DND-41 (cell line): ENCODE results near the gene BEST2.

Experiments used
- ATAC-seq: fragments of 200-7000 bp; cut with Tn5 transposase; 3 replicates; pipeline ENCODE4 v1.9.1; 2021; ENCODE audit warnings: low read depth; ENCODE audit not compliant: insufficient read depth
- DNase-seq: peaks from one replicate; pipeline ENCODE4 v3.0.0-alpha.2; 2020
- H2AFZ ChIP-seq: 2 replicates; pipeline ENCODE4 v1.6.0; 2012; ENCODE audit warnings: low read depth, low read length
- H3K27ac ChIP-seq: 2 replicates; pipeline ENCODE4 v1.5.1; 2012; ENCODE audit warnings: low read length, inconsistent platforms
- H3K27me3 ChIP-seq: fragments of 200-600 bp; sonication (generic); 2 replicates; pipeline ENCODE4 v1.6.0; 2012; ENCODE audit warnings: low read length, mild to moderate bottlenecking, inconsistent platforms; ENCODE audit not compliant: insufficient read depth, poor library complexity
- H3K36me3 ChIP-seq: 2 replicates; pipeline ENCODE4 v1.5.1; 2012; ENCODE audit warnings: low read length, inconsistent platforms; ENCODE audit not compliant: insufficient read depth
- H3K4me1 ChIP-seq: 2 replicates; pipeline ENCODE4 v1.5.1; 2012; ENCODE audit warnings: mild to moderate bottlenecking, low read length; ENCODE audit not compliant: insufficient read depth
- H3K4me2 ChIP-seq: 2 replicates; pipeline ENCODE4 v1.6.0; 2012; ENCODE audit warnings: mild to moderate bottlenecking, moderate library complexity, low read length, inconsistent platforms; ENCODE audit not compliant: insufficient read depth
- H3K4me3 ChIP-seq, 2 experiments: fragments of 200-600 bp in 1 of 2; shearing (Covaris generic) in 1 of 2; 2 replicates each; pipeline ENCODE4 v1.5.1; 2012 to 2016; ENCODE audit warnings: inconsistent platforms in 2 of 2, low read length in 2 of 2, mild to moderate bottlenecking in 2 of 2, low read depth in 1 of 2, moderate library complexity in 1 of 2
- H3K79me2 ChIP-seq: 2 replicates; pipeline ENCODE4 v1.6.0; 2012; ENCODE audit warnings: low read length, inconsistent platforms; ENCODE audit not compliant: insufficient read depth
- H3K9ac ChIP-seq: 2 replicates; pipeline ENCODE4 v1.6.0; 2012; ENCODE audit warnings: low read depth, mild to moderate bottlenecking, inconsistent platforms, low read length, moderate library complexity
- H3K9me3 ChIP-seq: 2 replicates; pipeline ENCODE4 v1.5.1; 2012; ENCODE audit warnings: low read length, moderate library complexity, mild to moderate bottlenecking, inconsistent platforms; ENCODE audit not compliant: insufficient read depth, severe bottlenecking
- H4K20me1 ChIP-seq: 2 replicates; pipeline ENCODE4 v1.6.0; 2012; ENCODE audit warnings: low read length; ENCODE audit not compliant: insufficient read depth
- EZH2 ChIP-seq: IDR thresholded peaks from 3 replicates; pipeline ENCODE4 v1.6.1; 2012; ENCODE audit warnings: borderline replicate concordance, low read depth, mild to moderate bottlenecking, moderate library complexity, low read length, inconsistent platforms; ENCODE audit not compliant: severe bottlenecking
- TF ChIP-seq, protein P1 (sequence below): IDR thresholded peaks from 2 replicates; pipeline ENCODE4 v1.5.1; 2012; ENCODE audit warnings: borderline replicate concordance, low read length, moderate library complexity, mild to moderate bottlenecking; ENCODE audit not compliant: poor library complexity, severe bottlenecking; ENCODE audit errors: extremely low read depth

Gene BEST2

DNA sequence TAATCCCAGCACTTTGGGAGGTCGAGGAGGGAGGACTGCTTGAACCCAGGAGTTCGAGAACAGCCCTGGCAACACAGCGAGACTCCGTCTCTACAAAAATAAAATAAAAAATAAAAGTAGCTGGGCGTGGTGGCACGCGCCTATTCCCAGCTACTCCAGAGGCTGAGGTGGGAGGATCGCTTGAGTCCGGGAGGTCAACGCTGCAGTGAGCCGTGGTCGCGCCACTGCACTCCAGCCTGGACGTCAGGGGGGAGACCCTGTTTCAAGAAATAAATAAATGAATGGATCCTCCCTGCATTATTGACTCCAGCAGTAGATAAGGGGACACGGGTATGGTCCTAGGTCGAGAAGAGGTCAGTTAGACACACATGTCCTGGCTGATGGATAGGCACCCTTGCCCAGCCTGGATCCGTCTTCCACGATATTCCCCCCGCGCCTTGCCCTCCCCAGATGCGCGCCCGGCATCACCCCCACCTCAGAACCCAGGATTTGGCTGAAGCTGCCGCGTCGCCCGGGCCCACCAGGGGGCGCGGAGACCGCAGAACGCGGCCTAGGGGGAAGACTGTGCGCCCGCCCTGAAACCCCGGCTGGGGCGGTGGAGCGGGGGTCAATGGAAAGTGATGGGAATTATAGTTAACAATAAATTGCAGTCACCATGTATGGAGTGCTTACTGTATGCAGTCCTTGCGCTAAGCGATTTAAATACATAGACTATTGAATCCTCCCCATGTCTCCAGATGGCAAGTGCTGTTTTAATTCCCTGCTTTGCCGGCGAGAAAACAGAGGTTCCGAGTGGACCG, 25.8 kb downstream of the BEST2 start:
- peak; percentile 62 for ATAC-seq

DNA sequence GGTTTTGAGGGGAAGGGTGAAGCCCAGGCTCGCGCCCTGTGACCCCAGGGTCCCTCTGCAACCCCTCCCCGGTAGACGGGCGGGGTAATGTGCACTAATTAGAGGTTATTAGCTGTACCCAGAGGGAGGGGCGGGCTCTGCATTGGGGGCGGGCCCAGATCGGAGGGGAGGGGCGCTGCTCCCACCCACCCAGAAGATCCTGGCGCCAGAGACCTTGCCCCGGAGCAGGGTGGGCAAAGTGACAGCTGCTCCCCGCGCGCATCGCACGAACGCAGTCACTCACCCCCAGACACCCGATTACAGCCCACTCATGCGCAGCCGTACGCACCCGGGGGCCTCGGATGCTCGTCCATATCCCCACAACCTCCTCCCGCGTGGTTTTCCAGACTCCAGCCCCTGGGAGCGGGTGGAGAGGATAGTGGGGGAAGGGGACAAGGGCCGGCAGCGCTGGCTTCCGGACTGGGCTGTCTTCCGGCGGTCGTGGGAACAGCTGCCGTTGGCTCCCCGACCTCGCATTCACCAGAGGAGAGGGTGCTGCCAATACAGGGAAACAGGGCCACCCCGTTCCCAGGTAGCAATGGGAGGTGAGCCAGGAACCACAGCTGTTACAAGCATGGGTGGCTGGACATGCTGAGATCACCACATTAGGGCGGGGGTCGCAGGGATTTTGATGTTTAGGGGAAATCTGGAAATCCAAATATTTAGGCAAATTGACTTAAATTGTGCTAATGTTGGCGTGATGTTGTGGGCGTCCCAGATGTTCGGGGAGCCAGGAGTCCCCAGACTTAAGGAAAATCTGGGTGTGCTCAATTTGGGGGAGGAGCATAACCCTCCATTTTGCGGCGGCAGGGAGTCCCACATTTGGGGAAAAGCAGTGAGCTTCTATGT, 26.7 kb downstream of the BEST2 start:
- Histone ChIP-seq H4K20me1 (no peaks in the 10 kb centered on the region), H2AFZ (peak overlapping the region; percentile 78), H3K27ac (peak overlapping the region; percentile 80), H3K4me3 (peak overlapping the region; percentile 34 to 63), H3K4me2 (peak overlapping the region; percentile 90), H3K9ac (peak overlapping the region; percentile 63), H3K4me1 (peaks cover 61% of the 10 kb centered on the region), H3K9me3 (no peaks in the 10 kb centered on the region), H3K27me3 (no peaks in the 10 kb centered on the region), H3K36me3 (no peaks in the 10 kb centered on the region), H3K79me2 (no peaks in the 10 kb centered on the region)
- DNase-seq (peak; percentile 78), ATAC-seq (peak; percentile 41)
- TF ChIP-seq, protein P1, sequence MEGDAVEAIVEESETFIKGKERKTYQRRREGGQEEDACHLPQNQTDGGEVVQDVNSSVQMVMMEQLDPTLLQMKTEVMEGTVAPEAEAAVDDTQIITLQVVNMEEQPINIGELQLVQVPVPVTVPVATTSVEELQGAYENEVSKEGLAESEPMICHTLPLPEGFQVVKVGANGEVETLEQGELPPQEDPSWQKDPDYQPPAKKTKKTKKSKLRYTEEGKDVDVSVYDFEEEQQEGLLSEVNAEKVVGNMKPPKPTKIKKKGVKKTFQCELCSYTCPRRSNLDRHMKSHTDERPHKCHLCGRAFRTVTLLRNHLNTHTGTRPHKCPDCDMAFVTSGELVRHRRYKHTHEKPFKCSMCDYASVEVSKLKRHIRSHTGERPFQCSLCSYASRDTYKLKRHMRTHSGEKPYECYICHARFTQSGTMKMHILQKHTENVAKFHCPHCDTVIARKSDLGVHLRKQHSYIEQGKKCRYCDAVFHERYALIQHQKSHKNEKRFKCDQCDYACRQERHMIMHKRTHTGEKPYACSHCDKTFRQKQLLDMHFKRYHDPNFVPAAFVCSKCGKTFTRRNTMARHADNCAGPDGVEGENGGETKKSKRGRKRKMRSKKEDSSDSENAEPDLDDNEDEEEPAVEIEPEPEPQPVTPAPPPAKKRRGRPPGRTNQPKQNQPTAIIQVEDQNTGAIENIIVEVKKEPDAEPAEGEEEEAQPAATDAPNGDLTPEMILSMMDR, result no peak
- TF ChIP-seq EZH2, result no peak

More for the DNA sequence above, 25.8 kb downstream of the BEST2 start:
- peak overlapping the region; percentile 63 for H3K9ac ChIP-seq
- peaks cover 52% of the 10 kb centered on the region for H3K4me1 ChIP-seq
- H3K4me3 ChIP-seq, result peak overlapping the region; percentile 34 to 63; a peak in 3 of 4 replicates
- no peaks in the 10 kb centered on the region for H4K20me1 ChIP-seq
- H3K36me3 ChIP-seq, result no peaks in the 10 kb centered on the region
- H2AFZ ChIP-seq, result peak overlapping the region; percentile 78
- no peaks in the 10 kb centered on the region for H3K79me2 ChIP-seq
- H3K9me3 ChIP-seq, result no peaks in the 10 kb centered on the region
- H3K4me2 ChIP-seq, result peak overlapping the region; percentile 90
- H3K27ac ChIP-seq, result peak overlapping the region; percentile 80
- TF ChIP-seq, protein P1, result peak; percentile 98
- TF ChIP-seq EZH2, result no peak
- no peaks in the 10 kb centered on the region for H3K27me3 ChIP-seq
- DNase-seq, result peak; percentile 87

DNA sequence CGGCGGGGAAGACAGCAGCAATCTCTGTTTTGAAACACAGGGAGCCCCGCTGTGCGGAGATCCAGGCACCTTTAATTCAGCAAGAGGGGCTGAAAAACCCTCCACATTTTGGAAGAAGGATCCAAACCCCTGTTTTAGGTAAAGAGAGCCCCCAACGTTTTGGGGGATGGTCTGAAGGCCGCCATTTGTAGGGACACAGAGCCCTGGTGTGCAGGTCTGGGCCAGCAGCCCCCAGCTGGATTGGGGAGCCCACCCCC, 27.2 kb downstream of the BEST2 start:
- Histone ChIP-seq H3K27ac (peak overlapping the region; percentile 80), H3K9me3 (no peaks in the 10 kb centered on the region), H4K20me1 (no peaks in the 10 kb centered on the region), H3K27me3 (no peaks in the 10 kb centered on the region), H3K36me3 (no peaks in the 10 kb centered on the region), H3K4me3 (peak overlapping the region in 1 of 2 experiments; percentile 63; a peak in 2 of 4 replicates), H2AFZ (peak overlapping the region; percentile 78), H3K4me1 (peaks cover 66% of the 10 kb centered on the region), H3K4me2 (peak overlapping the region; percentile 90), H3K9ac (peak overlapping the region; percentile 63), H3K79me2 (no peaks in the 10 kb centered on the region)
- TF ChIP-seq EZH2, result no peak
- TF ChIP-seq, protein P1, result no peak
- DNase-seq, result no peak
- ATAC-seq, result no peak
